Karpas-422 (cell line): ENCODE measurements around the gene MAMSTR. TPM values are rescaled to one million over a fixed set of nuclear protein-coding genes. Genes with fewer than 3 reads are reported as not detected.
A peak's percentile ranks its signal among the peaks of the same experiment; 100 is the strongest.
"Not testable (repeated sequence)": the region's sequence is repeated elsewhere in the genome, so short reads cannot be mapped to it uniquely, and the experiment has no call there.

ENCODE experiments used
- DNase-seq: peaks from one replicate; pipeline ENCODE4 v3.0.0-alpha.2; 2015
- H2AFZ ChIP-seq: fragments of 200-600 bp; sonication (generic); 2 replicates; pipeline ENCODE4 v1.6.1; 2014; ENCODE audit warnings: antibody characterized with exemption, low read length, mixed read lengths
- H3K27ac ChIP-seq: fragments of 200-600 bp; sonication (generic); 2 replicates; pipeline ENCODE4 v1.5.1; 2014; ENCODE audit warnings: mild to moderate bottlenecking, low read length, moderate library complexity
- H3K27me3 ChIP-seq: fragments of 200-600 bp; sonication (generic); 2 replicates; pipeline ENCODE4 v1.6.1; 2014; ENCODE audit warnings: low read length, mixed read lengths
- H3K36me3 ChIP-seq: fragments of 200-600 bp; sonication (generic); 2 replicates; pipeline ENCODE4 v1.6.1; 2014; ENCODE audit warnings: low read length, mixed read lengths; ENCODE audit not compliant: insufficient read depth
- H3K4me1 ChIP-seq: fragments of 200-600 bp; sonication (generic); 2 replicates; pipeline ENCODE4 v1.6.1; 2014; ENCODE audit warnings: mild to moderate bottlenecking, low read length, mixed read lengths
- H3K4me2 ChIP-seq: fragments of 200-600 bp; sonication (generic); 2 replicates; pipeline ENCODE4 v1.6.1; 2014; ENCODE audit warnings: low read length, low read depth, mild to moderate bottlenecking; ENCODE audit not compliant: poor library complexity, severe bottlenecking
- H3K4me3 ChIP-seq: fragments of 200-600 bp; sonication (generic); 2 replicates; pipeline ENCODE4 v1.5.1; 2014; ENCODE audit warnings: mild to moderate bottlenecking, antibody characterized with exemption, low read length, mixed read lengths
- H3K79me2 ChIP-seq: fragments of 200-600 bp; sonication (generic); 2 replicates; pipeline ENCODE4 v1.6.1; 2014; ENCODE audit warnings: mild to moderate bottlenecking, low read length, mixed read lengths
- H3K9ac ChIP-seq: fragments of 200-600 bp; sonication (generic); 2 replicates; pipeline ENCODE4 v1.6.0; 2014; ENCODE audit warnings: low read length
- H3K9me2 ChIP-seq: fragments of 200-600 bp; sonication (generic), shearing (Covaris generic); replicated peaks from 2 replicates; pipeline ENCODE4 v1.6.0; 2014; ENCODE audit warnings: mild to moderate bottlenecking, low read length, moderate library complexity; ENCODE audit not compliant: insufficient read depth
- H3K9me3 ChIP-seq: fragments of 300-700, 200-600 bp; sonication (generic); 2 replicates; pipeline ENCODE4 v1.6.1; 2014; ENCODE audit warnings: low read length, mixed read lengths
- H4K20me1 ChIP-seq: fragments of 200-600 bp; sonication (generic); 2 replicates; pipeline ENCODE4 v1.6.1; 2014; ENCODE audit warnings: mild to moderate bottlenecking, antibody characterized with exemption, low read length, low read depth; ENCODE audit not compliant: insufficient read depth
- total RNA-seq: library from RNA; depleted of rRNA; stranded (reverse); fragments of >200 nt; shearing (Covaris generic); gene quantifications from 2 replicates; pipeline ENCODE4 v1.2.3, GENCODE V29; 2014; ENCODE audit warnings: low replicate concordance; rRNA removed

MAMSTR gene
- 0.58 and 0.78 TPM in 2 replicates for total RNA-seq

GRCh38 chr19:48719263-48720171 lies at the start of gene MAMSTR:
Gene MAMSTR, minus strand, starts transcription at chr19:48719725. Its CDS starts 694 bp downstream, at chr19:48719031.
- peak within 1 kb of the TSS; percentile 78 for H3K4me2 ChIP-seq
- peak within 1 kb of the TSS; percentile 66 for H3K4me3 ChIP-seq
- H3K27me3 ChIP-seq: no peaks in the 10 kb centered on the region
- H3K9me3 ChIP-seq: no peaks in the 10 kb centered on the region
- no peaks in the 10 kb centered on the region for H3K9me2 ChIP-seq
- peak within 1 kb of the TSS; percentile 71 for H3K9ac ChIP-seq
- peak within 1 kb of the TSS; percentile 62; the same call in 1 of the 2 replicates for H3K27ac ChIP-seq
- no peak for DNase-seq
- H3K79me2 ChIP-seq: no peaks in the 10 kb centered on the region
- no peaks in the 10 kb centered on the region for H4K20me1 ChIP-seq
- no peaks in the 10 kb centered on the region for H3K36me3 ChIP-seq
- H3K4me1 ChIP-seq: peaks cover 23% of the 10 kb centered on the region
- peak within 1 kb of the TSS; percentile 22; the same call in 1 of the 2 replicates for H2AFZ ChIP-seq

DNA sequence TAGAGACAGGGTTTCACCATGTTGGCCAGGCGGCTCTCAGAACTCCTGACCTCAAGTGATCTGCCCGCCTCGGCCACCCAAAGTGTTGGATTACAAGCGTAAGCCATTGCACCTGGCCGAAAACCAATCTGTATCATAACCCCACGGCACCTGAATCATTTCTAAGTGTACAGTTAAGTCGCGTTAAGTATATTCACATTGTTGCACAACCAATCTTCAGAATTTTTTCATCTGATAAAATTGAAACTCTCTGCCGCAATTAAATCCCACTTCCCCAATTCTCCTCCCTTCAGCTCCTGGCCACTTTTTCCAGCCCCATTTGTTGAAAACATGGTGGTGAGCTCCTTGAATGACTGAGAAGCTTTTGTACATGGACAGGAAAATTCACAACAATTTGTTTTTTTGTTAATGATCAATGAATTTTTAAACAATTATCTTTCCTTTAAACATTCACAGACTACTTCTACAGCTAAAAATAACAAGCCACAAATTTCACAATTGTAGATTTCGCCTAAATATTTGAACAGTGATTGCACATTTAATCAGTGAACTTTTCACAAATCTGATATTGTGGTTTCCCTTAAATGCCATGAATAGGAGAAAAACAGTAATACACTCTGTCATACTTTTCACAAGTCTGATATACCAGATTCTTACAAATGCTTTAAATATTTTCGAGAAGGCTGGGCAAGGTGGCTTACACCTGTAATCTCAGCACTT lies 49.6 kb upstream of the MAMSTR start:
- H3K4me1 ChIP-seq: no peaks in the 10 kb centered on the region
- H3K36me3 ChIP-seq: no peaks in the 10 kb centered on the region
- no peaks in the 10 kb centered on the region for H3K9me3 ChIP-seq
- H4K20me1 ChIP-seq: no peaks in the 10 kb centered on the region
- no peak overlapping the region for H3K4me3 ChIP-seq
- no peaks in the 10 kb centered on the region for H3K9me2 ChIP-seq
- H3K27ac ChIP-seq: no peak overlapping the region
- no peaks in the 10 kb centered on the region for H3K27me3 ChIP-seq
- DNase-seq: no peak
- no peak overlapping the region for H3K4me2 ChIP-seq
- H3K79me2 ChIP-seq: no peaks in the 10 kb centered on the region
- H3K9ac ChIP-seq: no peak overlapping the region
- H2AFZ ChIP-seq: no peak overlapping the region

- H3K27me3 ChIP-seq, H4K20me1 ChIP-seq, H3K9me2 ChIP-seq, H3K4me3 ChIP-seq, H3K4me1 ChIP-seq, H3K36me3 ChIP-seq, H3K4me2 ChIP-seq, H2AFZ ChIP-seq, H3K27ac ChIP-seq, DNase-seq, H3K9ac ChIP-seq, H3K79me2 ChIP-seq, H3K9me3 ChIP-seq: not testable (repeated sequence)
Measured at GRCh38 chr19:48768171-48768753, 48.7 kb upstream of the MAMSTR start.

GRCh38 chr19:48765816-48766215 lies 46.3 kb upstream of the MAMSTR start:
- not testable (repeated sequence) for H3K79me2 ChIP-seq, H3K36me3 ChIP-seq, H3K27ac ChIP-seq, H3K9me2 ChIP-seq, DNase-seq, H4K20me1 ChIP-seq, H3K4me3 ChIP-seq, H3K27me3 ChIP-seq, H3K4me2 ChIP-seq, H2AFZ ChIP-seq, H3K4me1 ChIP-seq, H3K9ac ChIP-seq, H3K9me3 ChIP-seq

GRCh38 chr19:48760504-48761205 lies 41.1 kb upstream of the MAMSTR start:
- Histone ChIP-seq H3K36me3 (no peaks in the 10 kb centered on the region), H2AFZ (no peak overlapping the region), H3K4me1 (no peaks in the 10 kb centered on the region), H3K4me2 (no peak overlapping the region), H3K9ac (no peak overlapping the region), H3K9me3 (no peaks in the 10 kb centered on the region), H3K9me2 (no peaks in the 10 kb centered on the region), H3K79me2 (no peaks in the 10 kb centered on the region), H4K20me1 (no peaks in the 10 kb centered on the region), H3K27ac (no peak overlapping the region), H3K4me3 (no peak overlapping the region), H3K27me3 (no peaks in the 10 kb centered on the region)
- no peak for DNase-seq

DNA sequence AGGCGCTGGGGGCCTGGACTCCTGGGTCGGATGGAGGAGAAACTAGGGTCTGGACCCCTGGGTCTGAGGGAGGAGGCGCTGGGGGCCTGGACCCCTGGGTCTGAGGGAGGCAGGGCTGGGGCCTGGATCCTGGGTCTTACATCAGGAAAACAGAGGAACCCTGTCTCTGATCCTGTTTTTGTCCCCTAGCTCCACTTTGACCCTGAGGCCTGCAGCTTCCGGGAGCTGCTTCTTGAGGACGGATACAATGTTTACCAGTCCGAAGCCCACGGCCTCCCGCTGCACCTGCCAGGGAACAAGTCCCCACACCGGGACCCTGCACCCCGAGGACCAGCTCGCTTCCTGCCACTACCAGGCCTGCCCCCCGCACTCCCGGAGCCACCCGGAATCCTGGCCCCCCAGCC lies 38.2 kb upstream of the MAMSTR start:
- Histone ChIP-seq H4K20me1 (no peaks in the 10 kb centered on the region), H3K4me3 (no peak overlapping the region), H3K9ac (no peak overlapping the region), H3K36me3 (no peaks in the 10 kb centered on the region), H3K9me3 (no peaks in the 10 kb centered on the region), H3K4me1 (no peaks in the 10 kb centered on the region), H3K27ac (no peak overlapping the region), H3K9me2 (no peaks in the 10 kb centered on the region), H3K4me2 (no peak overlapping the region), H3K79me2 (no peaks in the 10 kb centered on the region), H2AFZ (no peak overlapping the region), H3K27me3 (no peaks in the 10 kb centered on the region)
- DNase-seq: no peak

GRCh38 chr19:48757089-48757675 lies 37.7 kb upstream of the MAMSTR start:
- Histone ChIP-seq H3K4me2 (no peak overlapping the region), H3K9me3 (no peaks in the 10 kb centered on the region), H2AFZ (no peak overlapping the region), H3K27ac (no peak overlapping the region), H3K4me3 (no peak overlapping the region), H3K27me3 (no peaks in the 10 kb centered on the region), H3K9ac (no peak overlapping the region), H3K9me2 (no peaks in the 10 kb centered on the region), H3K79me2 (no peaks in the 10 kb centered on the region), H3K4me1 (no peaks in the 10 kb centered on the region), H4K20me1 (no peaks in the 10 kb centered on the region), H3K36me3 (no peaks in the 10 kb centered on the region)
- DNase-seq: no peak
